22Rv1 (cell line): Measurements from ENCODE around the gene SYT6.

Experiments
- H3K27ac ChIP-seq: fragments of 450-650 bp; 2 replicates; pipeline ENCODE4 v1.5.1; 2017
- CTCF ChIP-seq: fragments of 450-650 bp; IDR thresholded peaks from 2 replicates; pipeline ENCODE4 v1.5.1; 2017; ENCODE audit warnings: mild to moderate bottlenecking
- ZFX ChIP-seq: fragments of 450-650 bp; IDR thresholded peaks from 2 replicates; pipeline ENCODE4 v1.6.1; 2017; ENCODE audit warnings: antibody characterized with exemption, borderline replicate concordance

Gene SYT6

GRCh38 chr1:114118351-114118990 lies 35.2 kb downstream of the SYT6 start:
- no peak overlapping the region for H3K27ac ChIP-seq
- no peak for TF ChIP-seq ZFX
- TF ChIP-seq CTCF: no peak

- TF ChIP-seq CTCF (no peak), ZFX (no peak)
- H3K27ac ChIP-seq: no peak overlapping the region
Observed at GRCh38 chr1:114117654-114118053, 36.0 kb downstream of the SYT6 start.

GRCh38 chr1:114116086-114116485 lies 37.6 kb downstream of the SYT6 start:
- no peak overlapping the region for H3K27ac ChIP-seq

GRCh38 chr1:114114185-114115094 lies 39.2 kb downstream of the SYT6 start:
- TF ChIP-seq CTCF: no peak
- TF ChIP-seq ZFX: no peak

More at GRCh38 chr1:114116086-114116485, 37.6 kb downstream of the SYT6 start:
- no peak for TF ChIP-seq ZFX
- no peak for TF ChIP-seq CTCF

GRCh38 chr1:114113411-114114184 lies 40.1 kb downstream of the SYT6 start:
- H3K27ac ChIP-seq: no peak overlapping the region
- TF ChIP-seq ZFX: no peak
- no peak for TF ChIP-seq CTCF

More at GRCh38 chr1:114114185-114115094, 39.2 kb downstream of the SYT6 start:
- no peak overlapping the region for H3K27ac ChIP-seq

GRCh38 chr1:114112775-114113174 lies 40.9 kb downstream of the SYT6 start:
- no peak for TF ChIP-seq CTCF
- TF ChIP-seq ZFX: no peak
- no peak overlapping the region for H3K27ac ChIP-seq
